Colonic mucosa (tissue), 4 donors: Measurements from ENCODE around the gene RAX2. TPM values are rescaled to one million over a fixed set of nuclear protein-coding genes. Genes with fewer than 3 reads are reported as not detected.

Experiments used
- DNase-seq: peaks from one replicate; pipeline ENCODE4 v3.0.0-alpha.2; 2020
- H3K27ac ChIP-seq: fragments of 200-600 bp; one replicate; pipeline ENCODE4 v1.8.0; 2021
- H3K27me3 ChIP-seq: fragments of 200-600 bp; one replicate; pipeline ENCODE4 v1.8.0; 2021
- H3K36me3 ChIP-seq: fragments of 200-600 bp; one replicate; pipeline ENCODE4 v1.8.0; 2021
- H3K4me1 ChIP-seq: fragments of 200-600 bp; one replicate; pipeline ENCODE4 v1.8.0; 2021; ENCODE audit warnings: mild to moderate bottlenecking
- H3K4me3 ChIP-seq: fragments of 200-600 bp; one replicate; pipeline ENCODE4 v1.8.0; 2021
- H3K9ac ChIP-seq, 2 donors: one replicate each; pipeline ENCODE4 v1.7.0; 2013; ENCODE audit warnings: control low read depth in 2 of 2, low read depth in 2 of 2, low read length in 2 of 2
- H3K9me3 ChIP-seq: fragments of 200-600 bp; one replicate; pipeline ENCODE4 v1.8.0; 2021
- CTCF ChIP-seq: fragments of 200-600 bp; IDR thresholded peaks from one replicate; pipeline ENCODE4 v1.8.0; 2022; ENCODE audit warnings: antibody characterized with exemption, mild to moderate bottlenecking
- intact Hi-C: fragments of 100-400 bp; cut with DNase I; formaldehyde crosslinking; loops from one replicate; pipeline ENCODE4 v1.14.1; 2022
- total RNA-seq, 2 donors: library from RNA; stranded (reverse); fragmentation: NEBNext Ultra II Directional in 1 of 2; extraction: Animal tissue kit (Norgen Biotek cat#: 25700) in 1 of 2; gene quantifications; one replicate each; pipeline ENCODE4 v1.2.1, GENCODE V29; 2021
- donor health status: healthy.
- donor health status: DM: no; HTN: no; CAD: no.
- donor health status: DM: no; HTN: no; CAD: no.

RAX2 gene
- total RNA-seq, 2 donors from 2014 or later, result not detected

DNA sequence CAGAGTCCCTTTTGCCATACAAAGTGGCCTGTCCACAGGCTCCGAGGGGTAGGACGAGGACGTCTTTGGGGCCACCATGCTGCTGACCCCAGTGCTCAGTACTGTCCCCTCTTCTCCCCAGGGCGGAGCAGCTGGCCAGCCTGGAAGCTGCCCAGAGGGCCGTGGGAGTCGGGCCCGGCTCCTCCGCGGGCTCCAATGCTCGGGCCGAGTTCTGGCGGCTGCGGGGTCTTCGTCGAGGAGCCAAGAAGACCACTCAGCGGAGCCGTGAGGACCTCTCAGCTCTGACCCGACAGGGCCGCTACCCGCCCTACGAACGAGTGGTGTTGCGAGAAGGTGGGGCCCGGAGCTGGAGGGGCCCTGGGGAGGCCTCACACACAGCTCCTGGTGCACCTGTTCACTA lies 31.6 kb downstream of the RAX2 start:
- intact Hi-C loops, result no loop called here
- Histone ChIP-seq H3K36me3 (peaks cover 7% of the 10 kb centered on the region), H3K4me3 (no peak overlapping the region), H3K9me3 (no peaks in the 10 kb centered on the region), H3K27ac (no peak overlapping the region), H3K4me1 (no peaks in the 10 kb centered on the region), H3K9ac (no peak overlapping the region), H3K27me3 (no peaks in the 10 kb centered on the region)
- no peak for TF ChIP-seq CTCF
- DNase-seq, result no peak

DNA sequence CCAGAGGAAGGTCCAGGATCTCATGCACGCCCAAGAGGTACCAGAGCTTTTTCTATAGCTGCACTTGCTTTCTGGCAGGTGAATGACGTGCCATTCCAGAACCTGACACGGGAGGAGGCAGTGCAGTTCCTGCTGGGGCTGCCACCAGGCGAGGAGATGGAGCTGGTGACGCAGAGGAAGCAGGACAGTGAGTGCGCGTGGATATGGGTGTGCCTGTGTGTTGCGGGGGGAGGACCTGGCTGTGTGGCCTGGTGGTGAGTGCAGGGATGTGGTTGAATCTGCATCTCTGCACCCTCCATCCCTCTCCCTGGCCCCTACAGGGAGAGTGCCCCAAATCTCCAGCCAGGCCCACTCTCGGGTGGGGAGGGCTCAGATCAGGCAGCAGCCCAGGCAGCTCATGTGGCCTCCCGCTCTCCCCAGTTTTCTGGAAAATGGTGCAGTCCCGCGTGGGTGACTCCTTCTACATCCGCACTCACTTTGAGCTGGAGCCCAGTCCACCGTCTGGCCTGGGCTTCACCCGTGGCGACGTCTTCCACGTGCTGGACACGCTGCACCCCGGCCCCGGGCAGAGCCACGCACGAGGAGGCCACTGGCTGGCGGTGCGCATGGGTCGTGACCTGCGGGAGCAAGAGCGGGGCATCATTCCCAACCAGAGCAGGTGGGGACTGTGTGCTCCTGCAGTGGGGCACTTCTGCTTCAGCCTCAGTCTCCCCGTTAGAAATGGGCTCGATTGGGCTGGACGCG lies 33.4 kb downstream of the RAX2 start:
- no peaks in the 10 kb centered on the region for H3K4me1 ChIP-seq
- no peak for DNase-seq
- intact Hi-C loops, result no loop called here
- no peaks in the 10 kb centered on the region for H3K27me3 ChIP-seq
- no peak overlapping the region for H3K27ac ChIP-seq
- H3K9ac ChIP-seq, result no peak overlapping the region
- H3K9me3 ChIP-seq, result no peaks in the 10 kb centered on the region
- peaks cover 7% of the 10 kb centered on the region for H3K36me3 ChIP-seq
- H3K4me3 ChIP-seq, result no peak overlapping the region
- TF ChIP-seq CTCF, result no peak

- no peak for TF ChIP-seq CTCF
- Histone ChIP-seq H3K27ac (no peak overlapping the region), H3K36me3 (peaks cover 7% of the 10 kb centered on the region), H3K4me1 (no peaks in the 10 kb centered on the region), H3K27me3 (no peaks in the 10 kb centered on the region), H3K9me3 (no peaks in the 10 kb centered on the region), H3K9ac (no peak overlapping the region), H3K4me3 (no peak overlapping the region)
- intact Hi-C loops, result no loop called here
- no peak for DNase-seq
Measured at GRCh38 chr19:3737487-3738205, 34.4 kb downstream of the RAX2 start.

GRCh38 chr19:3736106-3736724 lies 35.8 kb downstream of the RAX2 start:
- intact Hi-C loops, result no loop called here
- H3K27me3 ChIP-seq, result no peaks in the 10 kb centered on the region
- no peak overlapping the region for H3K27ac ChIP-seq
- no peaks in the 10 kb centered on the region for H3K9me3 ChIP-seq
- H3K4me1 ChIP-seq, result no peaks in the 10 kb centered on the region
- peaks cover 7% of the 10 kb centered on the region for H3K36me3 ChIP-seq
- H3K4me3 ChIP-seq, result no peak overlapping the region
- no peak overlapping the region for H3K9ac ChIP-seq
- no peak for TF ChIP-seq CTCF
- no peak for DNase-seq

DNA sequence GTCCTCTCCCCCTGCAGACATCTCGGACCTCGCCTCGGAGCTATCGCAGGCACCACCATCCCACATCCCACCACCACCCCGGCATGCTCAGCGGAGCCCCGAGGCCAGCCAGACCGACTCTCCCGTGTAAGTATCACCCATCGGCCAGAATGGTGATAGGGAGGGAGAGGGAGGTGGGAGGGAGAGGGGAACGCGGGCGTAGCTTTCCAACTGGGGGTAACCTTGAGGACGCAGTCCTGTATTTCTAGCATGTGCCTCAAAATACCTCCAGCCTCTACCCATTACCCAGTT lies 37.8 kb downstream of the RAX2 start:
- peaks cover 7% of the 10 kb centered on the region for H3K36me3 ChIP-seq
- no peak overlapping the region for H3K4me3 ChIP-seq
- no peaks in the 10 kb centered on the region for H3K9me3 ChIP-seq
- no peak overlapping the region for H3K27ac ChIP-seq
- H3K4me1 ChIP-seq, result no peaks in the 10 kb centered on the region
- DNase-seq, result no peak
- intact Hi-C loops, result no loop called here
- H3K9ac ChIP-seq, result no peak overlapping the region
- no peak for TF ChIP-seq CTCF
- H3K27me3 ChIP-seq, result no peaks in the 10 kb centered on the region
